ENCODE results near the gene WDR73.

DNA sequence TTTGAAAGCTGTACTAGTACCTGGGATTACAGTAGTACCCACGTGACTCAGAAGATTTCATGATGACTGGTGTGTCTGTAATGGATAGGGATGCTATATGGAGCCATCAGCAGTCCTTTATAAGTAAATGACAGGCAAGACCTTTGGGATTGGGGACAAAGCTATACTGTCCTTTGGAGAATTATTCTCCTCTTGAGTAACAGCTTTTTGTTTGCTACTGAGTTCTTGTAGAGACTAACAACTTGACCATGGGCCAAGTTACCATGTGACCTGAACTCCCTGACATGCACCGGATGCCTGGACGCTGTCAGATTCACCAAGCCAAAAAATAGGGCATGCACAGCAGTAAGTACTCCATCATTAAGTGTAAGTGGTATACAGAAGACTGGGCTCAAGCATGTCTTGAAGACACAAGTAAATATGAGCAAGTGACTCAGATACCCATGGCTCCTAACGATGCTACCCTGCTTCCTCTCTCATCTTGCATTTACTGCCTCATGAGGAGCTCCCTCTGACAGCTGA is 48.9 kb upstream of the WDR73 start:
- TF ChIP-seq, protein P1, sequence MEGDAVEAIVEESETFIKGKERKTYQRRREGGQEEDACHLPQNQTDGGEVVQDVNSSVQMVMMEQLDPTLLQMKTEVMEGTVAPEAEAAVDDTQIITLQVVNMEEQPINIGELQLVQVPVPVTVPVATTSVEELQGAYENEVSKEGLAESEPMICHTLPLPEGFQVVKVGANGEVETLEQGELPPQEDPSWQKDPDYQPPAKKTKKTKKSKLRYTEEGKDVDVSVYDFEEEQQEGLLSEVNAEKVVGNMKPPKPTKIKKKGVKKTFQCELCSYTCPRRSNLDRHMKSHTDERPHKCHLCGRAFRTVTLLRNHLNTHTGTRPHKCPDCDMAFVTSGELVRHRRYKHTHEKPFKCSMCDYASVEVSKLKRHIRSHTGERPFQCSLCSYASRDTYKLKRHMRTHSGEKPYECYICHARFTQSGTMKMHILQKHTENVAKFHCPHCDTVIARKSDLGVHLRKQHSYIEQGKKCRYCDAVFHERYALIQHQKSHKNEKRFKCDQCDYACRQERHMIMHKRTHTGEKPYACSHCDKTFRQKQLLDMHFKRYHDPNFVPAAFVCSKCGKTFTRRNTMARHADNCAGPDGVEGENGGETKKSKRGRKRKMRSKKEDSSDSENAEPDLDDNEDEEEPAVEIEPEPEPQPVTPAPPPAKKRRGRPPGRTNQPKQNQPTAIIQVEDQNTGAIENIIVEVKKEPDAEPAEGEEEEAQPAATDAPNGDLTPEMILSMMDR (conservative IDR thresholded peaks at IDR 0.05; ENCODE audit: low read depth, low read length), result no peak
- TF ChIP-seq EZH2phosphoT487 (IDR thresholded peaks at IDR 0.05; ENCODE audit: borderline replicate concordance, low read length), result no peak

Measured in PC-3 (cell line).